Measurements from ENCODE around the gene IFITM2. TPM values are rescaled to one million over a fixed set of nuclear protein-coding genes. Genes with fewer than 3 reads are reported as not detected.

Gene IFITM2
- total and polyA plus RNA-seq, 2 of the 13 experiments (the other 11 are each of a cell fraction or from before 2014, with no cell fraction given), result 13.8 to 267 TPM

GRCh38 chr11:355581-356458 is 48.2 kb downstream of the IFITM2 start (continued):
- TF ChIP-seq, protein P1, sequence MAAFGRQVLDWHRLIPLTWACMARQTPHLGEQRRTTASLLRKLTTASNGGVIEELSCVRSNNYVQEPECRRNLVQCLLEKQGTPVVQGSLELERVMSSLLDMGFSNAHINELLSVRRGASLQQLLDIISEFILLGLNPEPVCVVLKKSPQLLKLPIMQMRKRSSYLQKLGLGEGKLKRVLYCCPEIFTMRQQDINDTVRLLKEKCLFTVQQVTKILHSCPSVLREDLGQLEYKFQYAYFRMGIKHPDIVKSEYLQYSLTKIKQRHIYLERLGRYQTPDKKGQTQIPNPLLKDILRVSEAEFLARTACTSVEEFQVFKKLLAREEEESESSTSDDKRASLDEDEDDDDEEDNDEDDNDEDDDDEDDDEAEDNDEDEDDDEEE (CRISPR knock-in tag; IDR thresholded peaks at IDR 0.05), result no peak
- TF ChIP-seq ZMYM4 (CRISPR knock-in tag; IDR thresholded peaks at IDR 0.05), result peak; percentile 65; the same call in 1 of the 2 replicates
- no peak for TF ChIP-seq ZFP1 (CRISPR knock-in tag; IDR thresholded peaks at IDR 0.05)

- no TSS peak for BruUV-seq (replicated peaks)
- FAIRE-seq (no peak), ATAC-seq (no peak)
- TF ChIP-seq ZNF691 (CRISPR knock-in tag; IDR thresholded peaks at IDR 0.05; ENCODE audit: borderline replicate concordance, low read depth), result peak; percentile 13; the same call in 1 of the 2 replicates
- TF ChIP-seq, protein P2, sequence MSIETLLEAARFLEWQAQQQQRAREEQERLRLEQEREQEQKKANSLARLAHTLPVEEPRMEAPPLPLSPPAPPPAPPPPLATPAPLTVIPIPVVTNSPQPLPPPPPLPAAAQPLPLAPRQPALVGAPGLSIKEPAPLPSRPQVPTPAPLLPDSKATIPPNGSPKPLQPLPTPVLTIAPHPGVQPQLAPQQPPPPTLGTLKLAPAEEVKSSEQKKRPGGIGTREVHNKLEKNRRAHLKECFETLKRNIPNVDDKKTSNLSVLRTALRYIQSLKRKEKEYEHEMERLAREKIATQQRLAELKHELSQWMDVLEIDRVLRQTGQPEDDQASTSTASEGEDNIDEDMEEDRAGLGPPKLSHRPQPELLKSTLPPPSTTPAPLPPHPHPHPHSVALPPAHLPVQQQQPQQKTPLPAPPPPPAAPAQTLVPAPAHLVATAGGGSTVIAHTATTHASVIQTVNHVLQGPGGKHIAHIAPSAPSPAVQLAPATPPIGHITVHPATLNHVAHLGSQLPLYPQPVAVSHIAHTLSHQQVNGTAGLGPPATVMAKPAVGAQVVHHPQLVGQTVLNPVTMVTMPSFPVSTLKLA (IDR thresholded peaks at IDR 0.05), result peak; percentile 49
- TF ChIP-seq ZNF770 (CRISPR knock-in tag; IDR thresholded peaks at IDR 0.05), result no peak
- TF ChIP-seq GABPA (IDR thresholded peaks at IDR 0.05; ENCODE audit: low read depth, low read length), result no peak
- peak; percentile 6; the same call in 1 of the 2 replicates for TF ChIP-seq GABPA (CRISPR knock-in tag; IDR thresholded peaks at IDR 0.05; ENCODE audit: low read depth)
- TF ChIP-seq ZNF589 (CRISPR knock-in tag; conservative IDR thresholded peaks at IDR 0.05), result 0 out of 2 replicates have a peak, but pooled peaks have one; percentile 5
Observed at GRCh38 chr11:356610-357009, 49.0 kb downstream of the IFITM2 start.

More at GRCh38 chr11:356610-357009, 49.0 kb downstream of the IFITM2 start:
- Histone ChIP-seq H3K4me1 (ENCODE audit: insufficient read depth, low read length) (peaks cover 51% of the 10 kb centered on the region), H4K20me1 (ENCODE audit: insufficient read depth, low read length) (no peaks in the 10 kb centered on the region), H3K27ac (ENCODE audit: extremely low read length, insufficient read depth, low read length) (no peak overlapping the region), H3K9me3 (ENCODE audit: low read length) (peaks cover 9% of the 10 kb centered on the region), H3K4me3 (replicated peaks in 1 of 3; ENCODE audit: insufficient read depth in 1 of 3, low read depth in 2 of 3, low read length in 3 of 3) (no peak overlapping the region), H2AFZ (ENCODE audit: low read length) (no peak overlapping the region), H3K27me3 (ENCODE audit: control insufficient read depth in 1 of 2, insufficient read depth in 2 of 2, low read length in 2 of 2) (peaks cover 0 to 3% of the 10 kb centered on the region in 2 experiments; a peak in 1 of 5 replicates), H3K4me2 (ENCODE audit: low read depth, low read length) (no peak overlapping the region), H3K79me2 (ENCODE audit: insufficient read depth, low read length) (no peaks in the 10 kb centered on the region), H3K36me3 (replicated peaks in 1 of 2; ENCODE audit: control insufficient read depth in 1 of 2, insufficient read depth in 2 of 2, low read length in 2 of 2) (no peaks in the 10 kb centered on the region), H3K9ac (ENCODE audit: insufficient read depth, low read depth, low read length) (no peak overlapping the region)
- in situ Hi-C loops (cut with HindIII; ENCODE audit: extremely low pct_ligation_motif_present, low pct_unique_long_range_greater_than_20kb) (no loop called here), intact Hi-C loops (cut with micrococcal nuclease; ENCODE audit: unreplicated experiment) (loop anchor here (5.0 kb wide), 1 partner anchor 49 kb away; the partner anchor contains the start of gene IFITM2)
- whole genome bisulfite sequencing (ENCODE audit: low lambda C conversion rate), result 77% methylated on average over 6 of the region's 6 CpGs
- ChIA-PET POLR2A (interaction anchor here (0.9 to 5.0 kb wide), 16 partner anchors 12 to 149 kb away, joined by 3 to 85 read pairs (median 6); partner anchors contain the start of genes BET1L and RIC8A), CTCF (ENCODE audit: low intra/inter-chr PET ratio, low total read pairs) (no interaction called here)
- no peak for DNase-seq (ENCODE audit: low spot score)

All from HepG2 (cell line).